NT2/D1 (cell line): ENCODE results near the gene MYO7B.

Experiments
- SUZ12 ChIP-seq: IDR thresholded peaks from 2 replicates; pipeline ENCODE4 v1.6.1; 2011; ENCODE audit not compliant: insufficient read length, insufficient read depth; ENCODE audit errors: extremely low read depth
- YY1 ChIP-seq: IDR thresholded peaks from 2 replicates; pipeline ENCODE4 v1.6.1; 2011; ENCODE audit not compliant: insufficient read length, insufficient read depth
- ZNF274 ChIP-seq: IDR thresholded peaks from 2 replicates; pipeline ENCODE4 v1.6.1; 2011; ENCODE audit warnings: mild to moderate bottlenecking, low read depth, low read length

- TF ChIP-seq SUZ12 (no peak), ZNF274 (no peak), YY1 (no peak)
These were observed 62.5 kb downstream of the MYO7B start for GRCh38 chr2:127597984-127598380.
